NCI-H748 (cell line): ENCODE measurements around the gene PLXNA4.

ENCODE experiments used
- DNase-seq: peaks from one replicate; lab custom pipeline; 2025; ENCODE audit not compliant: unreplicated experiment; lab: John Stamatoyannopoulos, UW

PLXNA4 gene

GRCh38 chr7:132125872-132126595 is 450.2 kb downstream of the PLXNA4 start:
- no peak for DNase-seq

GRCh38 chr7:132125096-132125495 is 451.2 kb downstream of the PLXNA4 start:
- no peak for DNase-seq

GRCh38 chr7:132124575-132124974 is 451.7 kb downstream of the PLXNA4 start:
- DNase-seq, result no peak

- DNase-seq, result peak; percentile 9
Measured at GRCh38 chr7:132123773-132124172, 452.5 kb downstream of the PLXNA4 start.

DNA sequence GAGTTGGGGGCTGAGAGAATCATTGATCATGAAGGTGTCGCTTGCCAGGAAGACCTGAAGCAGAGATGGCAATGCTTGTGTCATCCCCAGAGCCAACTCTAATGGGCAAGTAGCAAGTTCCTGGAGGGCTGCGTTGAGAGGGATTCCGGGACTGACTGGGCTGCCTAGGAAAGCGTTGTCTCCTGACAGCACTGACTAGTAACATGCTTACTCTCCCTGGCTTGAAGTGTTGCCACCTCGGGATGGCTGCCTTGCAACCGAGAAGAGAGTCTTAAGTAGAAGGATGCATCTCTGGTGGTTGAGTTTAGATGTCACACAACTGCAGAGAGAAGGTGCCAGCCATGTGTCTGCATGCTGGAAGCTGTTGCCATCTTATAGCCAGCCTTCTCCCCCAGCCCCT is 453.4 kb downstream of the PLXNA4 start:
- DNase-seq, result no peak

DNA sequence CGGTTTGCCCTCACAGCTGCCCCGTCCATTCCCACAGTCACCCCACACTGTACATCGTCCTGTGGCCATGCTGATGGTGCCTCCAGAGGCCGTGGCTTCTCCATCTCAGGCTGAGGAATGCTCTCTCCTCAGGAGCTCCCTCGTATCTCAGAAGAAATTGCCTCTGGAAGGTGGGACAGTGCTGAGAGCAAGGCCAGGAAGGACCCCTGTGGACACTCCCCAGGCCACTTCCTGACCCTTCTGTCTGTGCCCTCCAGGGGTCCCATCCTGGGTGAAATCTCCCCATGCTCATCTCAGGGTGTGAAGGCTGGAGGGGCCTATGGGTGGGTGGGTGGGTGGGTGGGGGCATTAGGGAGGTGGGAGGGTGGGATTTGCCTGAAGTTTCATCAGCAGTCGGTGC is 454.3 kb downstream of the PLXNA4 start:
- no peak for DNase-seq

DNA sequence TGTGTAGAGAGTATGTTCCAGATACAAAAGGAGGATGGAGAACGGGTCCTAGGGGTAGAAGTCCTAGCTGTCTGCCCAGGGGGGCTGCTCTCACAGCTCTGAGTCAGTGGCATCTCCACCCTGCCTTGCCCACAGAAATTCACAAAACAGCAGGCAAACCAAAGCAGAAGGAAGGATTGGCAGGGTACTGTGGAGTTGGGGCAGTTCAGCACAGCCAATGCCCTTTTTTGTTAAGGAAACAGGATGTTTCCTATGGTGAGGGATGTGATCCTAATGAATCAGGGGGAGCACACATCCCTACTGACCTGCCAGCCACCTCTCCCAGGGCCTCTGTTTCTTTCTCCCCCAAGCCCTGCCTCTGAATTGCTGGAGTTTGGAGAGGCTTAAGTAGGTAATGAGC is 457.6 kb downstream of the PLXNA4 start:
- no peak for DNase-seq

- DNase-seq, result peak; percentile 9
Measured at GRCh38 chr7:132117636-132118035, 458.6 kb downstream of the PLXNA4 start.

DNA sequence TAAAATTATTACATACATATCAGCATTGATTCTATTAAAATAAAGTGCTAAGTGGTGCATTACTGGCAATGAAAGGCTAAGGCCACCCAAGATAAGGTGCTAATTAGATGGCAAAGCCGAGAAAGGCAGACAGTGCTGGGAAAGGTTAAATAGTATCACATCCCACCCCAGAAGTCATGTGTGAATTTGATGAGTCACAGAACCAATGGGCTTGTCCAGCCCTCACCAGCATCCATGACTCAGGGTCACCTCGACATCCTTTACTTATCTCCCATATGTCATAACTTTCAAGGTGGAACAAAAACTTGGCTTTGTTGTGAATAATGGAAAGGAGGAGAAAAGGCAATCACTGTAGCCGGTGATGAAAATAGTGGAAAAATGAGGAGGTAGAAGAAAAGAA is 459.1 kb downstream of the PLXNA4 start:
- no peak for DNase-seq

DNA sequence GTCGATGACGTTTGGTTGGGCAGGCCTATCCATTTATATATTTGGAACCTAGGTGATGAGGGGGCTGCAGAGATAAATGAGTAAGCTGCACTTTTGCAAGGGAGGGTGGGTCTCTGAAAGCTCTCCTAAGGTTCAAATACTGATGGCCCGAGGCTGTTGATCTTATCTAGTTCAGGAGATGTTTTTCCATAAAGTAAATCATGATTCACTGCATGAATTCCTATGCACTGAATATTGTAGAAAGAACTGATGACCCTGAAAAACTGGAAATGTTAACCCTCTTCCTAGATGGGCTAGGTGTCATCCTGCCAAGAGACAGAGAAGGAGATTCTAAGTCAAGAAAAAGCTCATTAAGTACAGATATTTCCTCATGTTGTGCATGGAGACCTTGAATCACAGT is 459.9 kb downstream of the PLXNA4 start:
- DNase-seq, result no peak

DNA sequence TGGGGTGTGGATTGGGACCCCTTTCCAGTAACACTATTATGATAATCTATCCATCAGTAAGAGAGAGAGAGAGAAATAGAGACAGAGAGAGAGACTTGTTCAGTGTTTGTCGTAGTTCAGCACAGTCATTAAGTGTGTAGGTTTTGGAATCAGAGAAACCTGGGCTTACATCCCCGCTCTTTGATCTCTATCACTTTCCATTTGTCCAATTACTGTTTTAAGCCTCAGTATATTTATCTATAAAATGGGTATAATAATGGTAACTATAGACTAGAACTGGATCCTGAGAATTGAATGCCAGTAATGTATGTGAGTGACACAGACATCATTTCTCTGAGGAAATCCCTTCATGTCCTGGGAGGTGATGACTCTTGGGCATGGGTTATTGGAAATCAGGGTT is 460.5 kb downstream of the PLXNA4 start:
- no peak for DNase-seq

DNA sequence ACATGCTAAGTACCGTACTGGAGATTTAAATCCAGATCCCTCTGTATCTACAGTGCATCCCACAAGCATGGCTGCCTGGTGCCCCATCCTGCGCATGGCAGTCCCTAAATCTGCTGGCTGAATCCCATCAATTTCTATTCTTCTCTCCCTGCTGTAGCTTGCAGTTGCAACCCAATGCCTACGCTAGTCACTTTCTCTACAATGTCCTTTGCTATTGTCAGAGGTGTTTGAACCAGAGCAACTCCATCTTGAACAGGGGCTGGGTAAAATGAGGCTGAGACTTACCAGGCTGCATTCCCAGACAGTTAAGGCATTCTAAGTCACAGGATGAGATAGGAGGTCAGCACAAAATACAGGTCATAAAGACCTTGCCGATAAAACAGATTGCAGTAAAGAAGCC is 461.2 kb downstream of the PLXNA4 start:
- DNase-seq, result no peak

DNA sequence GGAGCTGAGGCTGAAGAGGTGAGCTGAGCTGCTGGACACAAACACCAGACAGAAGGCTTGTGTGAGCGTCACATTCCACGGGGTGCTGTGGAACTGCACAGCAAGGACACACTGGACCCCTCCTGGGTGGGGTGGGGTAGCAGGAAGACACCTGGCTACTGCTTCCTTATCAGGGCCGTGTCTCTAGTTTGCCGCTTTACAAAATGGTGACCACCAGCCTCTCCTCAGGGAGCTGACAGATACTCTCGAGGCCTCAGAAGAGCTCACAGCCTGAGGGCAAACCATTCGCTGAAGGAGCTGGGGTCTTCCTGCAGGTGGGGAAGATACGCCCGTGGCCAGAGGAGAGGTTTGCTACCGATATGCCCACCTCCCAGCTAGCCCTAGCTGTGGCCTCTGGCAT is 461.9 kb downstream of the PLXNA4 start:
- DNase-seq, result no peak

- DNase-seq, result no peak
Measured at GRCh38 chr7:132113536-132114371, 462.5 kb downstream of the PLXNA4 start.

DNA sequence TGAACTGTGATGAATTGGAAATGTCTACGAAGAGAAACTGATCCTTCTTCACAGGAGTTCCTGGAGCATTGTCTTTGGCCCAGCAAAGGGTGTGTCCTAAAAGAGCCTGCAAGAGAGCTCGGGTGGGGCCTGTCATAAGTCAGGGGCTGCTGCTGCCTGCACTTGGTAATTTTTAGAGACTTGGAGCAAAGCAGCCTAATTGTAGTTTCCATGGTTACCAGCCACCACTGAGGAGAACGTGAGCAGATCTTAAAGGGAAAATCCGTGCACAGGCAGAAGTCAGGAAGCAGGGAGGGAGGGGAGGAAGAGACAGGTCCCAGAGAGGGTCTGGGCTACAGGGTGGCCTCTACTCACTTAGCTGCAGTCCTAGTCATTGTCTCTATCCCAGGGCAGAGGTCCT is 463.6 kb downstream of the PLXNA4 start:
- peak; percentile 14 for DNase-seq

DNA sequence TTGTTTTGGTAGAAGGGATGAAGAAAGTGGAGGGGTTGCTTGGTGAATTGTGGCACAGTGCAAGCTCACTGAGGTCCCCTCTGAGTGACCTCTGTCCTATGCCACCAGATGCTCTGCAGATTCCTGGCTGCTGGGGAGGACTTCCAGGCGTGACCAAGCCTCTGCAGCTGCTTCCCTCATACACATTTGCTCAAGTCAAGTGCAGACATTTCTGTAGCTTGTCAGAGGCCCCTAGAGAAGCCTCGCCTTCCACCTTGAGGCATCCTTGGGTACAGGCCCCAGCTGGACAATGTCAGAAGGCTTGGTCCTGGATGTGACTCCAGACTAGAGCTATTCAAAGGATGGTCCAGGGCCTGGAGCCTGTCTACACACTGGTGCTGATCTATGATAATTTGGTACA is 464.2 kb downstream of the PLXNA4 start:
- DNase-seq, result no peak

- no peak for DNase-seq
Measured at GRCh38 chr7:132110692-132111091, 465.6 kb downstream of the PLXNA4 start.

DNA sequence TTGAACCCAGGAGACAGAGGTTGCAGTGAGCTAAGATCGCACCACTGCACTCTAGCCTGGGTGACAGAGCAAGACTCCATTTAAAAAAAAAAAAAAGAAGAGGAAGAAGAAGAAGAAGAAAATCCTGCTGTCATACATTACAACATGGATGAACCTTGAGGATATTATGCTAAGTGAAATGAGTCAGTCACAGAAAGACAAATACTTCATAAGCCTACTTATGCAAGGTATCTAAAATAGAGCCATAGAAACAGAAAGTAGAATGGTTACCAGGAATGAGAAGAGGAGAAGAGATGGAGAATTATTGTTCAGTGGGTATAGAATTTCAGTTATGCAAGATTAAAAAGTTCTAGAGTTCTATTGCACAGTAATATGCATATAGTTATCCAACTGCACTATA is 466.5 kb downstream of the PLXNA4 start:
- DNase-seq, result no peak

GRCh38 chr7:132108563-132108962 is 467.7 kb downstream of the PLXNA4 start:
- no peak for DNase-seq

DNA sequence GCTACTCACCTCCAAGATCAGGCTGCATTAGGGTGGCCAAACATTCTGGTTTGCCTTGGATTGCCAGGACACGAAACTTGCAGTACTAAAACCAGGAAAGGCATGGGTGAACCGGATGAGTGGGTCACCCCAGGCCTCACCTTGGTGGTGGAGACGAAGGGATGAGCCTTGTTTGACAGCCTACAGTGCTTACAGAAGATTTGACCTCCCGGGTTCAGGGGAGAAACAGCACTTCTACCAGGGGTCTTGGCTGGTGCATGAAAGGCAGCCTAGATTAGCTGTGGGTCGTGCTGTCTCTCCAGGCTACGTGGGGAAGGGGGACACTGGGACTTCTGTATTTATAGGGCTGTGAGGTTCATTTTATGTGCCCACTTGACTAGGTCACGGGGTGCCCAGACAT is 469.8 kb downstream of the PLXNA4 start:
- no peak for DNase-seq

DNA sequence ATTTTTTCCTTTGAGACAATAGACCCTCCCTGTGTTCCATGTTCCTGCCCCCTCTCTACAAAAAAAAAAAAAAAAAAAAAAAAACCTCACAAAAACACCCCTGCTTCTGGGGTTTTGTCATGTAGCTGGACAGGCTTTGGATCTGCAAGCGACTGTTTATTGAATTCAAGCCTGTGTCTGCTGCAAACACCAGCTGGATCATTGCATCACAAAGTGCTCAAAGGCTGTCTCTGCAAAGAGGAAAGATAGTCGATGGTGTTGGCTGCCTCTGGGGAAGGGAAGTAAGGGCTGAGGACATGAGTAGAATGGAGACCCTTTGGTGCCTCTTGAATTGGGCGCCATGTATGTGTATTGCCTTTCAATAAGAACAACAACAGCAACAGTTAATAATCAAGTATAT is 471.2 kb downstream of the PLXNA4 start:
- DNase-seq, result no peak

GRCh38 chr7:132103718-132104117 is 472.6 kb downstream of the PLXNA4 start:
- no peak for DNase-seq

GRCh38 chr7:132102942-132103341 is 473.3 kb downstream of the PLXNA4 start:
- DNase-seq, result no peak
